Panc1 (cell line): ENCODE results near the gene DIAPH2. TPM values are rescaled to one million over a fixed set of nuclear protein-coding genes. Genes with fewer than 3 reads are reported as not detected.

ENCODE experiments used
- ATAC-seq: fragments of 200-7000 bp; cut with Tn5 transposase; 2 replicates; pipeline ENCODE4 v1.9.1; 2020; ENCODE audit warnings: mild to moderate bottlenecking, moderate library complexity
- BruUV-seq: library from RNA; stranded (reverse); fragments of 400-500 nt; replicated peaks from 2 replicates; lab custom pipeline; 2021; lab: Mats Ljungman, UMichigan
- CTCF ChIA-PET: fragments of 300-600 bp; sonication (Branson Sonifier 250); formaldehyde crosslinking; loops from one replicate; lab custom pipeline; 2022; ENCODE audit warnings: antibody characterized with exemption; lab: Charles Lee
- POLR2A ChIA-PET: fragments of 300-600 bp; sonication (Branson Sonifier 250); formaldehyde crosslinking; loops from one replicate; lab custom pipeline; 2022; ENCODE audit warnings: antibody characterized with exemption; lab: Charles Lee
- DNase-seq: peaks from one replicate; pipeline ENCODE4 v3.0.0-alpha.2; 2010; ENCODE audit warnings: low read depth, low spot score
- H3K27ac ChIP-seq: 2 replicates; pipeline ENCODE4 v1.5.1; 2011; ENCODE audit warnings: mild to moderate bottlenecking, low read length, inconsistent platforms
- H3K27me3 ChIP-seq: fragments of 200-500 bp; sonication (Bioruptor generic); 2 replicates; pipeline ENCODE4 v1.6.0; 2014; ENCODE audit warnings: low read length, inconsistent platforms; ENCODE audit not compliant: control insufficient read depth, insufficient read depth
- H3K36me3 ChIP-seq: fragments of 200-500 bp; sonication (Bioruptor generic); 2 replicates; pipeline ENCODE4 v1.5.1; 2014; ENCODE audit warnings: inconsistent platforms, mild to moderate bottlenecking, low read length, moderate library complexity; ENCODE audit not compliant: control insufficient read depth, insufficient read depth
- H3K4me1 ChIP-seq: 2 replicates; pipeline ENCODE4 v1.5.1; 2011; ENCODE audit warnings: inconsistent platforms, mild to moderate bottlenecking, low read length, moderate library complexity; ENCODE audit not compliant: control insufficient read depth, insufficient read depth
- H3K4me3 ChIP-seq, 2 experiments: 2 replicates each; pipeline ENCODE4 v1.5.1; 2011 to 2012; ENCODE audit warnings: low read depth in 2 of 2, low read length in 2 of 2, mild to moderate bottlenecking in 2 of 2, inconsistent platforms in 1 of 2, moderate library complexity in 1 of 2
- H3K9me3 ChIP-seq: fragments of 200-500 bp; sonication (Bioruptor generic); 2 replicates; pipeline ENCODE4 v1.5.1; 2014; ENCODE audit warnings: low read depth, mild to moderate bottlenecking, inconsistent platforms, low read length, moderate library complexity; ENCODE audit not compliant: control insufficient read depth, insufficient read depth
- CTCF ChIP-seq: fragments of 450-650 bp; IDR thresholded peaks from 2 replicates; pipeline ENCODE4 v1.5.1; 2017; ENCODE audit warnings: mild to moderate bottlenecking
- POLR2AphosphoS5 ChIP-seq: IDR thresholded peaks from 2 replicates; pipeline ENCODE4 v1.6.1; 2012; ENCODE audit warnings: mild to moderate bottlenecking, low read depth, low read length, moderate library complexity
- SIN3A ChIP-seq: IDR thresholded peaks from 2 replicates; pipeline ENCODE4 v1.6.1; 2012; ENCODE audit warnings: low read depth, mild to moderate bottlenecking, low read length, moderate library complexity, borderline replicate concordance; ENCODE audit not compliant: insufficient read depth
- TCF7L2 ChIP-seq: IDR thresholded peaks from 2 replicates; pipeline ENCODE4 v1.6.1; 2011; ENCODE audit warnings: mild to moderate bottlenecking, low read depth, low read length, inconsistent platforms
- in situ Hi-C: cut with HindIII; loops from 2 replicates; pipeline ENCODE4 v1.10.0; 2016; ENCODE audit warnings: low sequenced_read_pairs, low pct_unique_long_range_greater_than_20kb
- intact Hi-C: fragments of 100-400 bp; cut with micrococcal nuclease; formaldehyde crosslinking; loops from one replicate; pipeline ENCODE4 v1.10.0; 2022; ENCODE audit not compliant: unreplicated experiment
- total RNA-seq: library from RNA; stranded (reverse); gene quantifications from one replicate; pipeline ENCODE4 v1.2.1, GENCODE V29; 2021; ENCODE audit not compliant: unreplicated experiment
- TF ChIP-seq, protein P1 (sequence below), 2 experiments: IDR thresholded peaks; 2 replicates each; pipeline ENCODE4 v1.6.1; 2011 to 2012; ENCODE audit warnings: low read depth in 2 of 2, control low read depth in 1 of 2, low read length in 1 of 2, mild to moderate bottlenecking in 1 of 2, moderate library complexity in 1 of 2; ENCODE audit not compliant: insufficient read depth in 1 of 2

The DIAPH2 gene
- total RNA-seq, 1 experiment from 2014 or later = 17.0 TPM

GRCh38 chrX:97380200-97380599, 695.6 kb downstream of the DIAPH2 start:
- no TSS peak for BruUV-seq
- no peaks in the 10 kb centered on the region for H3K27me3 ChIP-seq
- ChIA-PET POLR2A (no interaction called here), CTCF (no interaction called here)
- no peak overlapping the region for H3K27ac ChIP-seq
- no peak overlapping the region for H3K4me3 ChIP-seq
- no peaks in the 10 kb centered on the region for H3K9me3 ChIP-seq
- H3K36me3 ChIP-seq = no peaks in the 10 kb centered on the region
- no peaks in the 10 kb centered on the region for H3K4me1 ChIP-seq
- ATAC-seq (no peak), DNase-seq (no peak)
- in situ Hi-C loops (no loop called here), intact Hi-C loops (no loop called here)
- TF ChIP-seq TCF7L2 = no peak
- TF ChIP-seq CTCF = no peak
- no peak for TF ChIP-seq SIN3A
- TF ChIP-seq, protein P1, sequence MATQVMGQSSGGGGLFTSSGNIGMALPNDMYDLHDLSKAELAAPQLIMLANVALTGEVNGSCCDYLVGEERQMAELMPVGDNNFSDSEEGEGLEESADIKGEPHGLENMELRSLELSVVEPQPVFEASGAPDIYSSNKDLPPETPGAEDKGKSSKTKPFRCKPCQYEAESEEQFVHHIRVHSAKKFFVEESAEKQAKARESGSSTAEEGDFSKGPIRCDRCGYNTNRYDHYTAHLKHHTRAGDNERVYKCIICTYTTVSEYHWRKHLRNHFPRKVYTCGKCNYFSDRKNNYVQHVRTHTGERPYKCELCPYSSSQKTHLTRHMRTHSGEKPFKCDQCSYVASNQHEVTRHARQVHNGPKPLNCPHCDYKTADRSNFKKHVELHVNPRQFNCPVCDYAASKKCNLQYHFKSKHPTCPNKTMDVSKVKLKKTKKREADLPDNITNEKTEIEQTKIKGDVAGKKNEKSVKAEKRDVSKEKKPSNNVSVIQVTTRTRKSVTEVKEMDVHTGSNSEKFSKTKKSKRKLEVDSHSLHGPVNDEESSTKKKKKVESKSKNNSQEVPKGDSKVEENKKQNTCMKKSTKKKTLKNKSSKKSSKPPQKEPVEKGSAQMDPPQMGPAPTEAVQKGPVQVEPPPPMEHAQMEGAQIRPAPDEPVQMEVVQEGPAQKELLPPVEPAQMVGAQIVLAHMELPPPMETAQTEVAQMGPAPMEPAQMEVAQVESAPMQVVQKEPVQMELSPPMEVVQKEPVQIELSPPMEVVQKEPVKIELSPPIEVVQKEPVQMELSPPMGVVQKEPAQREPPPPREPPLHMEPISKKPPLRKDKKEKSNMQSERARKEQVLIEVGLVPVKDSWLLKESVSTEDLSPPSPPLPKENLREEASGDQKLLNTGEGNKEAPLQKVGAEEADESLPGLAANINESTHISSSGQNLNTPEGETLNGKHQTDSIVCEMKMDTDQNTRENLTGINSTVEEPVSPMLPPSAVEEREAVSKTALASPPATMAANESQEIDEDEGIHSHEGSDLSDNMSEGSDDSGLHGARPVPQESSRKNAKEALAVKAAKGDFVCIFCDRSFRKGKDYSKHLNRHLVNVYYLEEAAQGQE (IDR thresholded peaks at IDR 0.05; ENCODE audit: insufficient read depth in 1 of 2, low read depth in 2 of 2, low read length in 1 of 2) = no peak
- TF ChIP-seq POLR2AphosphoS5 = no peak

DNA sequence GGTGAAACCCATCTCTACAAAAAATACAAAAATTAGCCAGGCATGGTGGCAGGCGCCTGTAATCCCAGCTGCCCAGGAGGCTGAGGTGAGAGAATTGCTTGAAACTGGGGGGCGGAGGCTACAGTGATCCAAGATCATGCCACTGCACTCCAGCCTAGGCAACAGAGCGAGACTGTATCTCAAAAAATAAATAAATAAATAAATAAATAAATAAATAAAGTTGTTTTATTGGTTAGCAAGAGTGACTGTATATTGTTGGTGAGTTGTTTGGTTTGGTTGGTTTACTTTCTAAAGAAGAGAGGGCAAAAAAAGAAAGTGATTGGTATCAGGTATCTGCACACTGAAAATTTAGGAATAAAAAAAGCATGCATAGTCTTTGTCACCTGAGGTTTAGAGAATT, 700.0 kb downstream of the DIAPH2 start:
- Histone ChIP-seq H3K27me3 (no peaks in the 10 kb centered on the region), H3K4me3 (no peak overlapping the region), H3K4me1 (no peaks in the 10 kb centered on the region), H3K9me3 (no peaks in the 10 kb centered on the region), H3K27ac (no peak overlapping the region), H3K36me3 (no peaks in the 10 kb centered on the region)
- in situ Hi-C loops = no loop called here
- no TSS peak for BruUV-seq
- POLR2A ChIA-PET = no interaction called here
- ATAC-seq (no peak), DNase-seq (no peak)
- TF ChIP-seq POLR2AphosphoS5 (no peak), TCF7L2 (no peak), SIN3A (no peak), CTCF (no peak)
- TF ChIP-seq, protein P1 (IDR thresholded peaks at IDR 0.05; ENCODE audit: insufficient read depth in 1 of 2, low read depth in 2 of 2, low read length in 1 of 2) = no peak
- intact Hi-C loops = no loop called here
- CTCF ChIA-PET = no interaction called here
